Stromal cell of bone marrow (primary cell): ENCODE measurements around the gene PDE11A.
"Not testable (repeated sequence)": the region's sequence is repeated elsewhere in the genome, so short reads cannot be mapped to it uniquely, and the experiment has no call there.

Source experiments
- DNase-seq: peaks from one replicate; pipeline ENCODE4 v3.0.0-alpha.2; 2012; ENCODE audit warnings: low read depth

Gene PDE11A

GRCh38 chr2:178074123-178075005 is 1.8 kb upstream of the PDE11A start:
- no peak for DNase-seq

GRCh38 chr2:178072000-178072382 is 586 bp downstream of the PDE11A start:
- DNase-seq: no peak

GRCh38 chr2:178070824-178071223 is 1.8 kb downstream of the PDE11A start:
- DNase-seq: no peak

- no peak for DNase-seq
Observed at GRCh38 chr2:178069551-178069950, 3.0 kb downstream of the PDE11A start.

GRCh38 chr2:178068823-178069454 is 3.6 kb downstream of the PDE11A start:
- no peak for DNase-seq

- no peak for DNase-seq
Observed at GRCh38 chr2:178066890-178067669, 5.5 kb downstream of the PDE11A start.

GRCh38 chr2:178066324-178066723 is 6.3 kb downstream of the PDE11A start:
- no peak for DNase-seq

- no peak for DNase-seq
Observed at GRCh38 chr2:178059681-178060080, 12.9 kb downstream of the PDE11A start.

GRCh38 chr2:178059111-178059510 is 13.5 kb downstream of the PDE11A start:
- DNase-seq: no peak

- DNase-seq: no peak
Observed at GRCh38 chr2:178057179-178057680, 15.3 kb downstream of the PDE11A start.

GRCh38 chr2:178056345-178056744 is 16.2 kb downstream of the PDE11A start:
- no peak for DNase-seq

GRCh38 chr2:178051257-178051656 is 21.3 kb downstream of the PDE11A start:
- DNase-seq: not testable (repeated sequence)

GRCh38 chr2:178047391-178047790 is 25.2 kb downstream of the PDE11A start:
- no peak for DNase-seq

GRCh38 chr2:178044836-178045235 is 27.7 kb downstream of the PDE11A start:
- DNase-seq: no peak

- DNase-seq: no peak
Observed at GRCh38 chr2:178043266-178043665, 29.3 kb downstream of the PDE11A start.

GRCh38 chr2:178033583-178033982 is 39.0 kb downstream of the PDE11A start:
- DNase-seq: not testable (repeated sequence)

GRCh38 chr2:178029342-178029741 is 43.2 kb downstream of the PDE11A start:
- DNase-seq: no peak

GRCh38 chr2:178025551-178026185 is 46.9 kb downstream of the PDE11A start:
- no peak for DNase-seq

- no peak for DNase-seq
Observed at GRCh38 chr2:178018141-178018540, 54.4 kb downstream of the PDE11A start.

- DNase-seq: no peak
Observed at GRCh38 chr2:178016612-178017011, 56.0 kb downstream of the PDE11A start.

GRCh38 chr2:178012639-178013038 is 59.9 kb downstream of the PDE11A start:
- no peak for DNase-seq

- no peak for DNase-seq
Observed at GRCh38 chr2:178009813-178010212, 62.8 kb downstream of the PDE11A start.
